HG03342 (cell line): ENCODE results near the gene LSM4.

Source experiments
- ATAC-seq: cut with Tn5 transposase; IDR thresholded peaks from one replicate; pipeline ENCODE4 v1.9.1; 2021; ENCODE audit warnings: mild to moderate bottlenecking, moderate library complexity; ENCODE audit not compliant: unreplicated experiment

The LSM4 gene

DNA sequence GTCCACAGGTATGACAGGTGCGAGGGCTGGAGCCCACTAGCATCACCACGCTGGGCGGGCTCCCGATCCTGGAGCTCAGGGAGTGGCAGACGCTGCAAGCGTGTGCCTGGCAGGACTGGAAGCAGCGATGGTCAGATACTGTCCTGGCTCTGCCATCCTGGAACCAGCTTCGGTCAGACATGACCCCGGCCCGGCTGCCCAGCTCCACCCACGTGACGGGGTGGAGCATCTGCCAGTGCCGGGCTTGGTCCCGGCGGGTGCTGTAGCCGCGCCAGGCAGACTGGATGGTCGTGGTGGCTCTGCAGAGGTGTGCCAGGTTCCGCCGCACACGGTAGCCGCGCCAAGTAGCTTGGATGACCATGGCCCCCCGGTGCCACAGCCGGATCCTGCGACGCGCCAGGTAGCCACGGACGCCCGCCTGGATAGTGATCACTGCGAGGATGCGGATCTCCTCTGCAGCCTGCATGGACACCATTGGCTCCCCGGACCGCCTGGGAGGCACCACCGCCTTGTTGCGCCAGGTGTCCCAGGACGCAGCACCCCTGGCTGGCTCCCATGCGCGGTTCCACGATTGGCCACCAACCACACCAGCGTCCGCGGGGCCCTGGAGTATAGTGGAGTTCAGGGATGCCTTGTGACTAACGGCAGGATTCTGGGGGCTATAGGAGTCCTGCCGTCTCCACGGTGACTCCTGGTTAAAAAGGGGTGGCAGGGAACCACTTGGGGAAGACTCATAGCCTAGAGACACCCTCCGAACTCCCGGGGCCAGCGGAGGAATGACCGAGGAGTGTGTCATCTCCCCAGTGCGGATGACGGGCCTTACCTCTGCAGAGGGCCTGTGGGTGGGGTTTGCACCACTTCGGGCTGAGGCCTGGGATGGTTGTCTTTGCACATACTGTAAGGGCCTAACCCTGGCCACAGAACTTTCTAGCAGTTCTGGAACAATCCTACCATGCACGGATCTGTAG, 65.1 kb downstream of the LSM4 start:
- ATAC-seq, result no peak
